Endodermal cell (in vitro differentiated cells): Measurements from ENCODE around the gene TAF4B. TPM values are rescaled to one million over a fixed set of nuclear protein-coding genes. Genes with fewer than 3 reads are reported as not detected.

ENCODE experiments used
- DNase-seq: peaks from one replicate; pipeline ENCODE4 v3.0.0-alpha.2; 2017
- H3K27ac ChIP-seq: 2 replicates; pipeline ENCODE4 v1.5.1; 2013; ENCODE audit warnings: mild to moderate bottlenecking, low read depth, low read length, moderate library complexity
- H3K27me3 ChIP-seq: 2 replicates; pipeline ENCODE4 v1.6.1; 2013; ENCODE audit warnings: mild to moderate bottlenecking, low read length, moderate library complexity; ENCODE audit not compliant: insufficient read depth, control insufficient read depth, poor library complexity, severe bottlenecking
- H3K36me3 ChIP-seq: 2 replicates; pipeline ENCODE4 v1.7.0; 2013; ENCODE audit warnings: mild to moderate bottlenecking, low read length, moderate library complexity; ENCODE audit not compliant: control insufficient read depth, insufficient read depth
- H3K4me1 ChIP-seq: one replicate; pipeline ENCODE4 v1.7.0; 2013; ENCODE audit warnings: low read length; ENCODE audit not compliant: control insufficient read depth, insufficient read depth
- H3K4me3 ChIP-seq: 2 replicates; pipeline ENCODE4 v1.5.1; 2013; ENCODE audit warnings: mild to moderate bottlenecking, low read length, moderate library complexity
- H3K9ac ChIP-seq: 2 replicates; pipeline ENCODE4 v1.6.1; 2013; ENCODE audit warnings: mild to moderate bottlenecking, low read length, moderate library complexity; ENCODE audit not compliant: poor library complexity, severe bottlenecking; ENCODE audit errors: extremely low read depth
- H3K9me3 ChIP-seq: 2 replicates; pipeline ENCODE4 v1.6.1; 2013; ENCODE audit warnings: mild to moderate bottlenecking, low read length, moderate library complexity; ENCODE audit not compliant: control insufficient read depth
- H3K27ac Mint-ChIP-seq: 2 replicates; pipeline ENCODE4 v1.8.0; 2020; ENCODE audit warnings: mixed read lengths
- H3K27me3 Mint-ChIP-seq: 2 replicates; pipeline ENCODE4 v1.8.0; 2021; ENCODE audit warnings: mild to moderate bottlenecking, mixed read lengths; ENCODE audit not compliant: insufficient read depth
- H3K36me3 Mint-ChIP-seq: 2 replicates; pipeline ENCODE4 v1.8.0; 2020; ENCODE audit warnings: low read depth, mixed read lengths
- H3K4me1 Mint-ChIP-seq: 2 replicates; pipeline ENCODE4 v1.8.0; 2020; ENCODE audit warnings: mixed read lengths
- H3K4me3 Mint-ChIP-seq: 2 replicates; pipeline ENCODE4 v1.8.0; 2020; ENCODE audit warnings: mild to moderate bottlenecking, moderate library complexity, mixed read lengths
- H3K9me3 Mint-ChIP-seq: 2 replicates; pipeline ENCODE4 v1.8.0; 2020; ENCODE audit warnings: mild to moderate bottlenecking, mixed read lengths
- CTCF ChIP-seq: fragments of 200-600 bp; sonication (generic); conservative IDR thresholded peaks from 2 replicates; pipeline ENCODE4 v1.5.0; 2021; ENCODE audit warnings: antibody characterized with exemption, mild to moderate bottlenecking
- WGBS, 2 experiments: methylation state at CpG; one replicate each; pipeline versions ENCODE4 v1.1.5 to v1.1.7; 2013; ENCODE audit warnings: missing lambda C conversion rate in 2 of 2, mixed read lengths in 1 of 2; ENCODE audit not compliant: insufficient coverage in 1 of 2, insufficient read length in 1 of 2; 5-methylcytosine and 5-hydroxymethylcytosine counted together
- total RNA-seq, 2 donors: library from RNA; stranded (reverse); fragmentation: NEBNext Ultra II Directional in 1 of 2; extraction: Animal tissue kit (Norgen Biotek cat#: 25700) in 1 of 2; gene quantifications; 2 replicates in 1 of 2; 3 replicates in 1 of 2; pipeline ENCODE4 v1.2.1, GENCODE V29; 2021

Gene TAF4B
- total RNA-seq, 2 donors from 2014 or later = 6.9 to 7.7 TPM

GRCh38 chr18:26225915-26226228 lies 373 bp upstream of the TAF4B start:
- no peak for TF ChIP-seq CTCF
- Histone ChIP-seq H3K9me3 (no peaks in the 10 kb centered on the region), H3K36me3 (no peaks in the 10 kb centered on the region), H3K27ac (no peak overlapping the region), H3K9ac (peak overlapping the region; percentile 77), H3K27me3 (no peaks in the 10 kb centered on the region), H3K4me3 (peak overlapping the region; percentile 85), H3K4me1 (peaks cover 4% of the 10 kb centered on the region)
- H3K4me1 Mint-ChIP-seq = peaks cover 22% of the 10 kb centered on the region
- DNase-seq = no peak
- H3K36me3 Mint-ChIP-seq = no peaks in the 10 kb centered on the region
- peaks cover 2% of the 10 kb centered on the region for H3K9me3 Mint-ChIP-seq
- H3K27ac Mint-ChIP-seq = peak overlapping the region; percentile 97
- peak overlapping the region; percentile 79 for H3K4me3 Mint-ChIP-seq
- peaks cover 9% of the 10 kb centered on the region for H3K27me3 Mint-ChIP-seq
- WGBS, 2 experiments = 41 to 56% methylated on average over 6 to 8 of the region's 8 CpGs

- peak overlapping the region; percentile 79 for H3K4me3 Mint-ChIP-seq
- peaks cover 3% of the 10 kb centered on the region for H3K36me3 Mint-ChIP-seq
- H3K9me3 Mint-ChIP-seq = peaks cover 8% of the 10 kb centered on the region
- H3K27me3 Mint-ChIP-seq = peaks cover 11% of the 10 kb centered on the region
- no peak for DNase-seq
- H3K27ac ChIP-seq = no peak overlapping the region
- H3K4me1 Mint-ChIP-seq = peaks cover 21% of the 10 kb centered on the region
- H3K9ac ChIP-seq = peak overlapping the region; percentile 77
- peaks cover 7% of the 10 kb centered on the region for H3K9me3 ChIP-seq
- no peaks in the 10 kb centered on the region for H3K27me3 ChIP-seq
- 2 to 9% methylated on average over 15 to 28 of the region's 28 CpGs for WGBS, 2 experiments
- peak overlapping the region; percentile 85 for H3K4me3 ChIP-seq
- no peak for TF ChIP-seq CTCF
- H3K27ac Mint-ChIP-seq = peak overlapping the region; percentile 72
- no peaks in the 10 kb centered on the region for H3K36me3 ChIP-seq
- H3K4me1 ChIP-seq = peaks cover 4% of the 10 kb centered on the region
These were observed 916 bp downstream of the TAF4B start for GRCh38 chr18:26227051-26227670.

GRCh38 chr18:26228562-26229260 lies 2.5 kb downstream of the TAF4B start:
- no peak for DNase-seq
- Mint-ChIP-seq H3K4me1 (peaks cover 33% of the 10 kb centered on the region), H3K36me3 (peaks cover 3% of the 10 kb centered on the region), H3K27me3 (peaks cover 11% of the 10 kb centered on the region), H3K9me3 (peaks cover 9% of the 10 kb centered on the region), H3K27ac (no peak overlapping the region), H3K4me3 (no peak overlapping the region)
- no peak overlapping the region for H3K9ac ChIP-seq
- H3K36me3 ChIP-seq = no peaks in the 10 kb centered on the region
- TF ChIP-seq CTCF = no peak
- H3K27me3 ChIP-seq = no peaks in the 10 kb centered on the region
- H3K27ac ChIP-seq = no peak overlapping the region
- H3K4me3 ChIP-seq = peak overlapping the region; percentile 85
- H3K9me3 ChIP-seq = peaks cover 9% of the 10 kb centered on the region
- 94 to 100% methylated on average over 1 to 6 of the region's 6 CpGs for WGBS, 2 experiments
- peaks cover 4% of the 10 kb centered on the region for H3K4me1 ChIP-seq
